ENCODE results near the gene ENHO. TPM values are rescaled to one million over a fixed set of nuclear protein-coding genes. Genes with fewer than 3 reads are reported as not detected.

ENHO gene
- total RNA-seq, 1 donor from 2014 or later, result 0.86 TPM

DNA sequence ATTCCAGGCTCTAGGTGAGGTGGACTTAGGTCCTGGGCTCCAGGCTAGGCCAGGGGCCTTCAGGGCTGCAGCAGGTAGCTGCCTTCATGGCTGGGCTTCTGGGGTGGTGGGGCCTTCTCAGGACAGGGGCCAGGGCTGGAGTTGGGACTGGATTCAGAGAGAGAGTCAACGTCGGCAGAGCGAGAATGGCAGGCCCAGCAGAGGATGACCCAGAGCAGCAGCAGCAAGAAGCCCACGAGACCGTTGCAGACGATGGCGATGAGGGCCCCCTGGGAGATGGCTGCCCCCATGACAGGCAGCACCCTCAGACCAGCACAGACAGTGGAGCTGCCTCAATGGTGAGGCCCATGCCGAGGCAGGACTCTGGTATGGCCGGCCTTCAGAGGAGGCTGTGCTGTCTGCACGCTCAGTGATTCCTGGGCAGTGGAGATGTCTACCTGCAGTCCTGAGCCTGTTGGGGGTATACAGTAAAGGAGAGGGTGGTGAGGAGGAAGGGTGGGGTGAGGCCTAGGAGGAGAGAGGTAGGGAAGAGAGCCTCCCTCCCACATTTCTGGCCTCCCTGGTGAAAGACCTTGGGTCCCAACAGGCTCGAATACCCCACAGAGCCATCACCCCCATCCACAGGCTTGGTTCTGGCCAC is 1.3 kb downstream of the ENHO start:
- no peaks in the 10 kb centered on the region for H3K9me3 Mint-ChIP-seq (ENCODE audit: unreplicated experiment)
- no peak for DNase-seq (ENCODE audit: extremely low spot score, unreplicated experiment)
- H3K27ac Mint-ChIP-seq (ENCODE audit: unreplicated experiment), result no peak overlapping the region
- H3K4me1 Mint-ChIP-seq (ENCODE audit: unreplicated experiment), result peaks cover 4% of the 10 kb centered on the region
- TF ChIP-seq, protein P1, sequence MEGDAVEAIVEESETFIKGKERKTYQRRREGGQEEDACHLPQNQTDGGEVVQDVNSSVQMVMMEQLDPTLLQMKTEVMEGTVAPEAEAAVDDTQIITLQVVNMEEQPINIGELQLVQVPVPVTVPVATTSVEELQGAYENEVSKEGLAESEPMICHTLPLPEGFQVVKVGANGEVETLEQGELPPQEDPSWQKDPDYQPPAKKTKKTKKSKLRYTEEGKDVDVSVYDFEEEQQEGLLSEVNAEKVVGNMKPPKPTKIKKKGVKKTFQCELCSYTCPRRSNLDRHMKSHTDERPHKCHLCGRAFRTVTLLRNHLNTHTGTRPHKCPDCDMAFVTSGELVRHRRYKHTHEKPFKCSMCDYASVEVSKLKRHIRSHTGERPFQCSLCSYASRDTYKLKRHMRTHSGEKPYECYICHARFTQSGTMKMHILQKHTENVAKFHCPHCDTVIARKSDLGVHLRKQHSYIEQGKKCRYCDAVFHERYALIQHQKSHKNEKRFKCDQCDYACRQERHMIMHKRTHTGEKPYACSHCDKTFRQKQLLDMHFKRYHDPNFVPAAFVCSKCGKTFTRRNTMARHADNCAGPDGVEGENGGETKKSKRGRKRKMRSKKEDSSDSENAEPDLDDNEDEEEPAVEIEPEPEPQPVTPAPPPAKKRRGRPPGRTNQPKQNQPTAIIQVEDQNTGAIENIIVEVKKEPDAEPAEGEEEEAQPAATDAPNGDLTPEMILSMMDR (IDR thresholded peaks at IDR 0.05), result no peak
- H3K36me3 Mint-ChIP-seq (ENCODE audit: unreplicated experiment), result no peaks in the 10 kb centered on the region
- peaks cover 42% of the 10 kb centered on the region for H3K27me3 Mint-ChIP-seq (ENCODE audit: unreplicated experiment)
- no peak overlapping the region for H3K4me3 Mint-ChIP-seq (ENCODE audit: unreplicated experiment)

DNA sequence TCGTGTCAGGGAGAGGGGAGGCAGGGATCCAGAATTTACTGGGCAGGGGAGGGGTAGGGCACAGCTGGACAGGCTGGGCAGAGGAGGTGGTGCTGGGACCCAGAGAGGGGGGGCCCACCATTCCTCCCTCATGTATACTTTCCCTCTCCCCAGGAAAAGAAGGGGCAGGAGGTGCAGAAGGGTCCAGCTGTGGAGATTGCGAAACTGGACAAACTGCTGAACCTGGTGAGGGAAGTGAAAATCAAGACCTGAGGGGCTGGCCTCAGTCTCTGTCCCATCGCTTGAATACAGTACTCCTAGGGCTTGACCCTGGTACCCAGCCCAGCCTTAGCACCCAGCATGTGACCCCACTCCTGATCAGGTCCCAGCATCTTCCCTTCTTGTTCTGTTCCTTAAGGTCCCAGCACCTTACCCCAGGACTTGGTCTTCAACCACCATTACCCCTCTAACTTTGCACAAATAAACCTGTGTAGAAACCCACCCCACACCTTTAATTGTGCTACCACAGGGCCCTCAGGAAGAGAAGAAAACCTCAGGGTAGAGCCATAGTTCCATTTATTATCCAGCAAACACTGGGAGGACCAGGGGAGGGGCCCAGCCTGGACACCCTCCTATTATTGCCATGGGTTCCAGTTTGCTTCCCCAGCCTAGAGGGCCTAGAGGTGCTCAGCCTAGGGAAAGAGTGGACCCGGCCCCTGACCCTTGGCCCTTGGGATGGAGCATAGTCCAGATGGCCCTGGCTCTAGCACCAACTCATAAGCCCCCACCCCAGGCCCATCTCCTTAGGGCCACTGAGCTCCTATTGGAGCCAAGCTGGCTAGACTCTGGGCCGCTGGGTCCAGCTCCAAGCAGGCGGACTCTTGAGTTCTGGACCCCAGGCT is 2.0 kb downstream of the ENHO start:
- H3K27me3 Mint-ChIP-seq (ENCODE audit: unreplicated experiment), result peaks cover 43% of the 10 kb centered on the region
- peaks cover 4% of the 10 kb centered on the region for H3K4me1 Mint-ChIP-seq (ENCODE audit: unreplicated experiment)
- no peak overlapping the region for H3K4me3 Mint-ChIP-seq (ENCODE audit: unreplicated experiment)
- no peaks in the 10 kb centered on the region for H3K9me3 Mint-ChIP-seq (ENCODE audit: unreplicated experiment)
- no peaks in the 10 kb centered on the region for H3K36me3 Mint-ChIP-seq (ENCODE audit: unreplicated experiment)
- TF ChIP-seq, protein P1 (IDR thresholded peaks at IDR 0.05), result no peak
- H3K27ac Mint-ChIP-seq (ENCODE audit: unreplicated experiment), result no peak overlapping the region
- DNase-seq (ENCODE audit: extremely low spot score, unreplicated experiment), result no peak

DNA sequence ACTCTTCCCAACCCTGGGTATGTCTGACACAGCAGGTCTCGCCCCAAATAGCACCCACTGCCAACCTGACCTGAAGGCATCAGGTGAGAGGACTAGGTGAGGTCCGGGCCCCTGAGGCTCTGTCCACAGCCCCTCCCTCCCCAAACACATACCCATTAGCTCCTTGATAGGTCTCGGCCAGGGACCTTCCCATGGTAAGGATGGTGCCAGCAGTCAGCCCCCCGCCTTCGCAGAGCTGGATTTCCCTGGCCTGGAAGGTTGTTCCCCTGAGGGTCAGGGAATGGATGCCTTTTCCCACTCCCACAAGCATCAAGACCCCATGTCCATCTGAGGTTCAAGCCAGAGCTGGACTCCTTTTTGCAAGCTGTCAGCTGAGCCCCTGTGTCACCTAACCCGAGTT is 2.7 kb downstream of the ENHO start:
- TF ChIP-seq, protein P1 (IDR thresholded peaks at IDR 0.05), result no peak
- Mint-ChIP-seq H3K4me3 (ENCODE audit: unreplicated experiment) (no peak overlapping the region), H3K4me1 (ENCODE audit: unreplicated experiment) (peaks cover 4% of the 10 kb centered on the region), H3K27me3 (ENCODE audit: unreplicated experiment) (peaks cover 42% of the 10 kb centered on the region), H3K9me3 (ENCODE audit: unreplicated experiment) (no peaks in the 10 kb centered on the region), H3K27ac (ENCODE audit: unreplicated experiment) (no peak overlapping the region), H3K36me3 (ENCODE audit: unreplicated experiment) (no peaks in the 10 kb centered on the region)
- no peak for DNase-seq (ENCODE audit: extremely low spot score, unreplicated experiment)

DNA sequence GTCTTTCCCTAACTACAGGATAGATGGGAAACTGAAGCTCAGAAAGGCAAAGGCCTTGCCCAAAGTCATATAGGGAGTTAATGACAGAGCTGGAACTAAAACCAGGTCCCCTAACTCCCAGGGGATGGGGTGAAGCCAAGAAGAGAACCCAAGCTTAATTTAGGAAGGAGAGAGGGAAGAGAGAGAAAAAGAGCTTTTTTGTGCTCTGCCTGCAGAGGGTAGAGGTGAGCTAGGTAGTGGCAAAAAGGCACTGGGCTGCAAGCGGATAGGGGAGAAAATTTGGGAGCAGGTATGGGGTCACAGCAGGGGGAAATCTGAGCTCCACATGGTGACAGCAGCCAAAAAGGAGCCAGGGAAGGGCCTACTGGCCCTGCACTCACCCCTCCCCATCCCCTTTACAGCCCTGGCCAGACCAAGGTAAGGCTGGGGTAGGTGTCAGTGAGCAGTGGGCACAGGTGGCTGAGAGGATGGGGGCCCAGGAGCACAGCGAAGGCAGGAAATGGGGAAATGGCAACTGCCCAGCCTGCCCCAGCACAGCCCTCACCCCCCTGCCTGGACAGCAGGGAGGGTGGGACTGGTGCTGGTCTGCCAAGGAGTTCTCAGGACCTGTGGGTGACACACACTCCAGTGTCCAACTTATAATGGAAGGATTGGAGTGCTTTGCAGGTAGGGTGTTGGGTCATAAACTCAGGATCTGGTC is 3.3 kb downstream of the ENHO start:
- H3K4me3 Mint-ChIP-seq (ENCODE audit: unreplicated experiment), result no peak overlapping the region
- H3K9me3 Mint-ChIP-seq (ENCODE audit: unreplicated experiment), result no peaks in the 10 kb centered on the region
- no peak for DNase-seq (ENCODE audit: extremely low spot score, unreplicated experiment)

More for the DNA sequence above, 3.3 kb downstream of the ENHO start:
- Mint-ChIP-seq H3K27me3 (ENCODE audit: unreplicated experiment) (peaks cover 42% of the 10 kb centered on the region), H3K27ac (ENCODE audit: unreplicated experiment) (no peak overlapping the region), H3K4me1 (ENCODE audit: unreplicated experiment) (peaks cover 4% of the 10 kb centered on the region), H3K36me3 (ENCODE audit: unreplicated experiment) (no peaks in the 10 kb centered on the region)
- TF ChIP-seq, protein P1 (IDR thresholded peaks at IDR 0.05), result no peak
